Measurements from ENCODE around the gene TEX26.

Gene TEX26

DNA sequence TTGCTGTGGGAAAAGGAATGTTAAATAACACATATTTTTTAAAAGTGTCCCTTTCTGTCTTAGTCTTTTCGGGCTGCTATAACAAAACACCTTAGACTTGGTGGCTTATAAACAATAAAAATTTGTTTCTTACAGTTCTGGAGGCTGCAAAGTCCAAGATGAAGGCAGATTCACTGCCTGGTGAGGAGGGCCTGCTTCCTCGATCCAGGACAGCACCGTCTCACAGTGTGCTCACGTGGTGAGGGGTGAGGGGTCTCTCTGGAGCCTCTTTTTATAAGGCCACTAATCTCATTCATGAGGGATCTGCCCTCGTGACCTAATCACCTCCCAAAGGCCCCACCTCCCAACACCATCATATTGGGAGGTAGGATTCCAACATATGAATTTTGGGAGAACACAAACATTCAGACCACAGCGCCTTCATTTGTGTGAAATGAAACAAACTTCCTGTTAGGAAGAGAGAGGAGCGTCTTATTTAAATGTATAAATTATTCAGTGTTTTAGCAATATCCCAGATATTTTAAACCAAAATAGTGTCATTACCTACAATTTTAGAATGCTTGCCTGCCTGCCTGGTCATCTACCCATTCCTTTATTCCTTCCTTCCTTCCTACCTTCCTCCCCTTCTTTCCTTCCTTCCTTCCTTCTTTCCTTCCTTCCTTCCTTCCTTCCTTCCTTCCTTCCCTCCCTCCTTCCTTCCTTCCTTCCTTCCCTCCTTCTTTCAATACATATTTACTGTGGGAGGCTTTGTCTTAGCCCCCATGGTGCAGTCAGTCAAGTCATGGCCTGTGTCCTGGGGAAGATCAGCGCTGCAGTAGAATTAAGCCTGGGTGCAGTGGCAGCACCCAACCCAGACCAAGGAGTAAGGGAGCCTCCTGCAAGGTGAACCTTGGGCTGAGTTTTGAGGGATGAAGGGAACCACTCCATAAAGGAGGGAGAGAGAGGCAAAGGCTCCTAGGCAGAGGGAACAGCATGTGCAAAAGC is 84.2 kb downstream of the TEX26 start:
- no peak for DNase-seq

GRCh38 chr13:31018511-31018910 is 86.1 kb downstream of the TEX26 start:
- no peak for DNase-seq

GRCh38 chr13:31020996-31021395 is 88.5 kb downstream of the TEX26 start:
- no peak for DNase-seq

DNA sequence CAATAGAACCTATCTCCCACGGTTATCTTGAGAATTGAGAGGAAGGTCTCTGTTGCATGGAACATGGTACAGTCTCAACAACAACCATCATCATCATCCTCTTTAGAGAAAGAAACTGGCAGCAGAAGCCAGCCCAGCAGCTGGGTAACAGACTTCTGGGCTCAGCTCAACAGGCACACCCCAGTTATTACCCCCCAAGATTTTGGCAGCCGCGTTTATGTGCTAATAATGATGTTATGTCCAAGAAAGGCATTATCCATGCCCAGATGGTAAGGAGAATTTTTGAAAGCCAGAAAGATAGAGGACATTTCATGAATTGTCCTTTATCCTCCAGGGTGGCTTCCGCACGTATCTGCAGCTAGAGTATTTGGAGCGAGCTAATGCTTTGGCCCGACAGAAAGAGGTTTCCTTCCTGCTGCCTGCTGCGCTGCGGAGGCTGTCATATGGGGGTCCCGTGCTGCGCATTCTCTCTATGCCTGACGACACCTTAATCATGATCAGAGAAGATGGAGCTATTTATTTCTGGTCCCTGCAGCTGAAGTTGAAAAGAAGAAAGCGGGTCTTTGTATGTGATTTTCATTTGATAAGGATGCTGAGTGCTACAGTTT is 89.9 kb downstream of the TEX26 start:
- no peak for DNase-seq

- no peak for DNase-seq
Observed at GRCh38 chr13:31022928-31023530, 90.6 kb downstream of the TEX26 start.
